Tibial nerve (tissue), 4 donors: ENCODE measurements around the gene ASS1. TPM values are rescaled to one million over a fixed set of nuclear protein-coding genes. Genes with fewer than 3 reads are reported as not detected.

Source experiments
- DNase-seq, 2 donors: peaks; one replicate each; pipeline ENCODE4 v3.0.0-alpha.2; 2019; ENCODE audit warnings: low spot score in 2 of 2
- H3K27ac ChIP-seq, 4 donors: fragments of 200-600 bp; sonication (generic) in 3 of 4; one replicate each; pipeline ENCODE4 v1.5.1; 2017 to 2019; ENCODE audit warnings: mild to moderate bottlenecking in 1 of 4
- H3K27me3 ChIP-seq, 2 donors: fragments of 200-600 bp; sonication (generic) in 1 of 2; one replicate each; pipeline versions ENCODE4 v1.5.1 to v1.6.0; 2017 to 2019
- H3K36me3 ChIP-seq, 3 donors: fragments of 200-600 bp; sonication (generic); one replicate each; pipeline ENCODE4 v1.5.1; 2018 to 2019
- H3K4me1 ChIP-seq, 4 donors: fragments of 200-600 bp; sonication (generic) in 3 of 4; one replicate each; pipeline ENCODE4 v1.5.1; 2017 to 2019
- H3K4me3 ChIP-seq, 4 donors: fragments of 200-600 bp; sonication (generic) in 3 of 4; one replicate each; pipeline ENCODE4 v1.5.1; 2017 to 2019; ENCODE audit warnings: mild to moderate bottlenecking in 1 of 4, moderate library complexity in 1 of 4
- H3K9me3 ChIP-seq, 4 donors: fragments of 200-600 bp; sonication (generic) in 3 of 4; one replicate each; pipeline ENCODE4 v1.5.1; 2017 to 2019
- EP300 ChIP-seq, 2 donors: sonication (generic); formaldehyde crosslinking; IDR thresholded peaks; one replicate each; pipeline ENCODE4 v1.6.1; 2017; ENCODE audit warnings: antibody characterized with exemption in 2 of 2, mild to moderate bottlenecking in 1 of 2
- POLR2A ChIP-seq, 2 donors: fragments of 450-650 bp; IDR thresholded peaks; one replicate each; pipeline ENCODE4 v1.6.1; 2017; ENCODE audit warnings: antibody characterized with exemption in 2 of 2, mild to moderate bottlenecking in 2 of 2, moderate library complexity in 2 of 2
- WGBS, 2 donors: methylation state at CpG; one replicate each; pipeline ENCODE4 v1.1.5; 2018; 5-methylcytosine and 5-hydroxymethylcytosine counted together
- small RNA-seq: library from RNA; depleted of rRNA; stranded (forward); fragments of <200 nt; gene quantifications from one replicate; pipeline ENCODE3, GENCODE V24; 2016
- total RNA-seq, 4 donors: library from RNA; depleted of rRNA; stranded (reverse); fragments of >200 nt; gene quantifications; one replicate each; pipeline ENCODE4 v1.1.0, GENCODE V29; 2016
- TF ChIP-seq, protein P1 (sequence below), 5 experiments: fragments of 200-600 bp in 3 of 5; fragments of 450-650 bp in 2 of 5; sonication (generic) in 3 of 5; IDR thresholded peaks; one replicate each; pipeline ENCODE4 v1.5.1; 2016 to 2019; ENCODE audit warnings: antibody characterized with exemption in 5 of 5, mild to moderate bottlenecking in 3 of 5, moderate library complexity in 2 of 5

The ASS1 gene
- total RNA-seq, 4 donors from 2014 or later: 170 to 375 (median 297) TPM

DNA sequence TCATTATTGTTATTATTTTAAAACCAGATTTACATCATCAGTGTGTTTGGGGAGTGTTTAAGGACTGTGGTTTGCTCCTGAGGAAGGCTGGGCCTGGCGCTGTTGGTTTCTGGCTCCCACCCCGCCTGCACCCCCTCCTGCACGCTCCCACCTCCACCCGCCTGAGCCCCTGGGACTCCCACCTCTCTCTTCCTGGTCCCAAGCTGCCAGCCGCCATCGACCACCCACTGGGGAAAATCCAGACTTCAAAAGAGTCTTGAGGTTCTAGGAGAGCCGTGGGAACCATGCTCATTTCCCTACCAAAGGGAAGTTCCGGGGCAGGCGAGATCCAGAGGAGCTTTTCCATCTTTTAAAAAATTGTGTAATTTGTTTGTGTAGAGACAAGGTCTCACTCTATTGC, 99.6 kb downstream of the ASS1 start:
- H3K27ac ChIP-seq: no peak overlapping the region
- no peaks in the 10 kb centered on the region for H3K36me3 ChIP-seq
- peaks cover 0 to 42% of the 10 kb centered on the region in 2 donors for H3K27me3 ChIP-seq
- peaks cover 0 to 6% (median 0%) of the 10 kb centered on the region in 4 donors for H3K9me3 ChIP-seq
- 49 to 63% methylated on average over 9 of the region's 9 CpGs for WGBS, 2 donors
- no peaks in the 10 kb centered on the region for H3K4me1 ChIP-seq
- TF ChIP-seq, protein P1, sequence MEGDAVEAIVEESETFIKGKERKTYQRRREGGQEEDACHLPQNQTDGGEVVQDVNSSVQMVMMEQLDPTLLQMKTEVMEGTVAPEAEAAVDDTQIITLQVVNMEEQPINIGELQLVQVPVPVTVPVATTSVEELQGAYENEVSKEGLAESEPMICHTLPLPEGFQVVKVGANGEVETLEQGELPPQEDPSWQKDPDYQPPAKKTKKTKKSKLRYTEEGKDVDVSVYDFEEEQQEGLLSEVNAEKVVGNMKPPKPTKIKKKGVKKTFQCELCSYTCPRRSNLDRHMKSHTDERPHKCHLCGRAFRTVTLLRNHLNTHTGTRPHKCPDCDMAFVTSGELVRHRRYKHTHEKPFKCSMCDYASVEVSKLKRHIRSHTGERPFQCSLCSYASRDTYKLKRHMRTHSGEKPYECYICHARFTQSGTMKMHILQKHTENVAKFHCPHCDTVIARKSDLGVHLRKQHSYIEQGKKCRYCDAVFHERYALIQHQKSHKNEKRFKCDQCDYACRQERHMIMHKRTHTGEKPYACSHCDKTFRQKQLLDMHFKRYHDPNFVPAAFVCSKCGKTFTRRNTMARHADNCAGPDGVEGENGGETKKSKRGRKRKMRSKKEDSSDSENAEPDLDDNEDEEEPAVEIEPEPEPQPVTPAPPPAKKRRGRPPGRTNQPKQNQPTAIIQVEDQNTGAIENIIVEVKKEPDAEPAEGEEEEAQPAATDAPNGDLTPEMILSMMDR (IDR thresholded peaks at IDR 0.05): no peak
- TF ChIP-seq EP300 (IDR thresholded peaks at IDR 0.05) (no peak), POLR2A (IDR thresholded peaks at IDR 0.05) (no peak)
- H3K4me3 ChIP-seq: no peak overlapping the region
- no peak for DNase-seq

DNA sequence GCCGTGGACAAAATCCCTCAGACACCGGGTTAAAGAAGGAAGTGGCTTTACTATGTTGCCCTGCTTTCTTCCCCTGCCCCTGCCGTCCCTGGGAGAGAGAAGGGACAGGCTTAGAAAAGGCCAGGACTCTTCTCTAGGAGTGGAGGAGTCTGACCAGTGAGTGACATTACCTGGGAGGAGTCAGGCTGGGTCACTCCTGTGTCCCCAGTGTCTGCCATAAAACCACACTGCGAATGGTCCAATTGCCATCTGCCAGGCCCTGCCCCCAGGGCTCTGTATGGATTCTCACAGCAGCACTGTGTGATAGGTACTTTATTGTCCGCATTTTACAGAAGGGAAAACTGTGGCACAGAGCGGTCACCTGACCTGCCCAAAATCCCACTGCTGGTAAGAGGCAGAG, 103.3 kb downstream of the ASS1 start:
- Histone ChIP-seq H3K36me3 (no peaks in the 10 kb centered on the region), H3K4me1 (no peaks in the 10 kb centered on the region), H3K27ac (no peak overlapping the region), H3K9me3 (peaks cover 0 to 7% (median 0%) of the 10 kb centered on the region in 4 donors), H3K4me3 (no peak overlapping the region), H3K27me3 (peaks cover 0 to 11% of the 10 kb centered on the region in 2 donors)
- no peak for DNase-seq
- 71 to 83% methylated on average over 6 of the region's 6 CpGs for WGBS, 2 donors
- TF ChIP-seq, protein P1 (IDR thresholded peaks at IDR 0.05): no peak
- no peak for TF ChIP-seq EP300 (IDR thresholded peaks at IDR 0.05)
- no peak for TF ChIP-seq POLR2A (IDR thresholded peaks at IDR 0.05)

DNA sequence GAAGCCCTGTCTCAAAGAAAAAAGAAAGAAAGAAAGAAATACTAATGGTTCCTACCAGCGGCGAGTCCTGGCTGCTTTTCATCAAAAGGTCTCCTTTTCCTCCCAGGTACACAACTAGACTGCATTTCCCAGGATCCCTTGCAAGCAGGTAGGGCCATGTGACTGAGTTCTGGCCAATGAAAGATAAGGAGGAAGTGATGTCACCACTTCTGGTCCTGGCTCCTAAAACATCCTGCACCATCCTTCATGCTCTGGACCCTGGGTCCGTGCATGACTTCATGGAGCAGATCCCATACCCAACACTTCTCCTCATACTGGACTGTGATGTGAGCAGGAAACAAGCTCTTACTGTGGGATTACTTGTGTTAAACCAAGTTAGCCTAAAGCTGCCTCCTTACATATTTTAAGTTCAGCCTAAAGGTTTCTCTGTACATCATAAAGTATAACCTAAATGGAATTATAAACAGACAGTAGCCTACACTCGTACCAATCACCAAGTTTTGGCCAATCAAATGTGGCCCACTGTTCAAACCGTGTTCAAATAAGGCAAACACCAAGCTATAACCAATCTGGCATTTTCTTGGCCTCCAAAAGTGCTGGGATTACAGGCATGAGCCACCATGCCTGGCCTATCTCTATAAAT, 104.5 kb downstream of the ASS1 start:
- WGBS, 2 donors: 92% methylated on average over 5 of the region's 5 CpGs

More for the DNA sequence above, 104.5 kb downstream of the ASS1 start:
- no peak for DNase-seq
- Histone ChIP-seq H3K4me3 (no peak overlapping the region), H3K9me3 (peaks cover 0 to 7% (median 0%) of the 10 kb centered on the region in 4 donors), H3K36me3 (no peaks in the 10 kb centered on the region), H3K27me3 (peaks cover 0 to 6% of the 10 kb centered on the region in 2 donors), H3K27ac (no peak overlapping the region), H3K4me1 (no peaks in the 10 kb centered on the region)
- TF ChIP-seq POLR2A (IDR thresholded peaks at IDR 0.05) (no peak), EP300 (IDR thresholded peaks at IDR 0.05) (no peak)
- TF ChIP-seq, protein P1 (IDR thresholded peaks at IDR 0.05): no peak

Small RNA genes lying within 50 kb of the gene (small RNA-seq; reads per million reads assigned to genes)
- not detected for gene RN7SL665P

Other genes starting within 250 kb of the ASS1 start
- 10 to 100 TPM in 2 of 4 donors, 1 to 10 TPM in 1, under 1 TPM in 1; 0.90 to 53.7 (median 20.3) TPM for gene HMCN2, start 179.2 kb upstream of the ASS1 start, total RNA-seq
- 10 to 100 TPM; 33.1 to 59.9 (median 37.8) TPM for gene FUBP3, start 134.6 kb downstream of the ASS1 start, total RNA-seq
- gene PRDM12, start 219.6 kb downstream of the ASS1 start, total RNA-seq: not detected
- 10 to 100 TPM; 17.3 to 26.7 (median 24.9) TPM for gene EXOSC2, start 248.8 kb downstream of the ASS1 start, total RNA-seq